HS-27A (cell line): ENCODE measurements around the gene SRPK1.

Experiments
- DNase-seq: peaks from one replicate; pipeline ENCODE4 v3.0.0-alpha.2; 2012; ENCODE audit warnings: low read depth, missing footprints

SRPK1 gene

GRCh38 chr6:35817515-35817914 lies 103.4 kb downstream of the SRPK1 start:
- no peak for DNase-seq

- no peak for DNase-seq
These were observed 109.3 kb downstream of the SRPK1 start for GRCh38 chr6:35811699-35811995.

GRCh38 chr6:35810971-35811698 lies 109.8 kb downstream of the SRPK1 start:
- DNase-seq, result peak; percentile 29

GRCh38 chr6:35809809-35810208 lies 111.1 kb downstream of the SRPK1 start:
- DNase-seq, result no peak

- no peak for DNase-seq
These were observed 112.2 kb downstream of the SRPK1 start for GRCh38 chr6:35808688-35809087.

- no peak for DNase-seq
These were observed 115.7 kb downstream of the SRPK1 start, which contains the start of gene LHFPL5 for GRCh38 chr6:35804996-35805736. Gene LHFPL5, plus strand, starts transcription at chr6:35805352. Its CDS starts 319 bp downstream, at chr6:35805671.

- DNase-seq, result no peak
These were observed 119.8 kb downstream of the SRPK1 start for GRCh38 chr6:35801148-35801547.

GRCh38 chr6:35798706-35799105 lies 122.2 kb downstream of the SRPK1 start:
- DNase-seq, result no peak

GRCh38 chr6:35797837-35798526 lies 122.9 kb downstream of the SRPK1 start:
- DNase-seq, result no peak

GRCh38 chr6:35796236-35796635 lies 124.7 kb downstream of the SRPK1 start:
- no peak for DNase-seq

- DNase-seq, result no peak
These were observed 125.3 kb downstream of the SRPK1 start for GRCh38 chr6:35795453-35796071.

GRCh38 chr6:35794536-35795452 lies 126.1 kb downstream of the SRPK1 start:
- no peak for DNase-seq

GRCh38 chr6:35790683-35791082 lies 130.2 kb downstream of the SRPK1 start:
- no peak for DNase-seq

GRCh38 chr6:35788423-35788982 lies 132.4 kb downstream of the SRPK1 start:
- no peak for DNase-seq

GRCh38 chr6:35787266-35788218 lies 133.4 kb downstream of the SRPK1 start:
- no peak for DNase-seq

GRCh38 chr6:35786810-35787209 lies 134.1 kb downstream of the SRPK1 start:
- no peak for DNase-seq

- no peak for DNase-seq
These were observed 134.6 kb downstream of the SRPK1 start for GRCh38 chr6:35786272-35786671.

GRCh38 chr6:35784200-35784599 lies 136.7 kb downstream of the SRPK1 start:
- no peak for DNase-seq
